Body of pancreas (tissue), 4 donors: ENCODE measurements around the gene ISX.

Experiments
- CTCF ChIP-seq, 7 experiments: fragments of 450-650 bp in 4 of 7; fragments of 200-600 bp in 3 of 7; sonication (generic) in 3 of 7; IDR thresholded peaks; one replicate each; pipeline ENCODE4 v1.5.1; 2016 to 2019; ENCODE audit warnings: antibody characterized with exemption in 7 of 7
- POLR2A ChIP-seq, 3 donors: fragments of 450-650 bp; IDR thresholded peaks; one replicate each; pipeline ENCODE4 v1.6.1; 2016; ENCODE audit warnings: antibody characterized with exemption in 3 of 3, mild to moderate bottlenecking in 2 of 3

GRCh38 chr22:35116269-35116668, 50.3 kb downstream of the ISX start:
- TF ChIP-seq POLR2A (IDR thresholded peaks at IDR 0.05) (no peak), CTCF (IDR thresholded peaks at IDR 0.05) (no peak)
